Loucy (cell line): ENCODE measurements around the gene FSTL1.

Experiments used
- H2AFZ ChIP-seq: fragments of 200-600 bp; sonication (generic); 2 replicates; pipeline ENCODE4 v1.6.0; 2016; ENCODE audit warnings: antibody characterized with exemption, mild to moderate bottlenecking, low read length, moderate library complexity
- H3F3A ChIP-seq: fragments of 200-600 bp; 2 replicates; pipeline ENCODE4 v1.6.0; 2016; ENCODE audit warnings: antibody characterized with exemption, low read depth, mild to moderate bottlenecking
- H3K27me3 ChIP-seq: fragments of 200-600 bp; sonication (generic); 2 replicates; pipeline ENCODE4 v1.6.1; 2014; ENCODE audit warnings: low read length, mild to moderate bottlenecking; ENCODE audit not compliant: insufficient read depth, poor library complexity, severe bottlenecking
- H3K36me3 ChIP-seq: fragments of 200-600 bp; sonication (generic); 2 replicates; pipeline ENCODE4 v1.6.1; 2016; ENCODE audit warnings: low read length; ENCODE audit not compliant: insufficient read depth
- H3K4me1 ChIP-seq: fragments of 200-600 bp; sonication (generic); 2 replicates; pipeline ENCODE4 v1.5.1; 2014; ENCODE audit warnings: low read length, mild to moderate bottlenecking; ENCODE audit not compliant: insufficient read depth, poor library complexity, severe bottlenecking
- H3K4me2 ChIP-seq: fragments of 200-600 bp; sonication (generic); 2 replicates; pipeline ENCODE4 v1.6.0; 2014; ENCODE audit warnings: antibody characterized with exemption, low read length, low read depth, mild to moderate bottlenecking; ENCODE audit not compliant: poor library complexity, severe bottlenecking
- H3K4me3 ChIP-seq: fragments of 200-600 bp; sonication (generic); 2 replicates; pipeline ENCODE4 v1.5.1; 2014; ENCODE audit warnings: low read length, mild to moderate bottlenecking, mixed read lengths; ENCODE audit not compliant: poor library complexity, severe bottlenecking
- H3K79me2 ChIP-seq: fragments of 200-600 bp; sonication (generic); 2 replicates; pipeline ENCODE4 v1.6.1; 2014; ENCODE audit warnings: low read length; ENCODE audit not compliant: insufficient read depth
- H3K9ac ChIP-seq: fragments of 200-600 bp; sonication (generic); 2 replicates; pipeline ENCODE4 v1.6.0; 2014; ENCODE audit warnings: mild to moderate bottlenecking, low read depth, low read length, moderate library complexity; ENCODE audit not compliant: poor library complexity, severe bottlenecking
- H3K9me2 ChIP-seq: fragments of 200-600 bp; sonication (generic); replicated peaks from 2 replicates; pipeline ENCODE4 v1.6.1; 2016; ENCODE audit warnings: low read depth, low read length, mixed read lengths
- H3K9me3 ChIP-seq: fragments of 200-600 bp; sonication (generic); 2 replicates; pipeline ENCODE4 v1.6.1; 2014; ENCODE audit warnings: mild to moderate bottlenecking, antibody characterized with exemption, low read length, low read depth; ENCODE audit not compliant: insufficient read depth
- H4K20me1 ChIP-seq: fragments of 200-600 bp; sonication (generic); 2 replicates; pipeline ENCODE4 v1.6.0; 2014; ENCODE audit warnings: antibody characterized with exemption, low read length, mild to moderate bottlenecking; ENCODE audit not compliant: insufficient read depth, poor library complexity, severe bottlenecking
- EZH2phosphoT487 ChIP-seq: fragments of 200-600 bp; IDR thresholded peaks from 2 replicates; pipeline ENCODE4 v1.6.1; 2018; ENCODE audit warnings: antibody characterized with exemption, mild to moderate bottlenecking, moderate library complexity, borderline replicate concordance
- TF ChIP-seq, protein P1 (sequence below): fragments of 200-600 bp; sonication (generic); conservative IDR thresholded peaks from 2 replicates; pipeline ENCODE4 v1.5.1; 2014; ENCODE audit warnings: mild to moderate bottlenecking, antibody characterized with exemption, low read length

Gene FSTL1

GRCh38 chr3:120462409-120462959 lies 11.7 kb upstream of the FSTL1 start:
- Histone ChIP-seq H4K20me1 (no peaks in the 10 kb centered on the region), H3K9ac (no peak overlapping the region), H3K4me2 (peak overlapping the region; percentile 39), H3K9me3 (no peaks in the 10 kb centered on the region), H2AFZ (peak overlapping the region; percentile 57; the same call in 1 of the 2 replicates), H3K9me2 (no peaks in the 10 kb centered on the region), H3K36me3 (no peaks in the 10 kb centered on the region), H3K27me3 (no peaks in the 10 kb centered on the region), H3K79me2 (no peaks in the 10 kb centered on the region), H3K4me1 (peaks cover 32% of the 10 kb centered on the region), H3F3A (no peaks in the 10 kb centered on the region), H3K4me3 (no peak overlapping the region)
- TF ChIP-seq, protein P1, sequence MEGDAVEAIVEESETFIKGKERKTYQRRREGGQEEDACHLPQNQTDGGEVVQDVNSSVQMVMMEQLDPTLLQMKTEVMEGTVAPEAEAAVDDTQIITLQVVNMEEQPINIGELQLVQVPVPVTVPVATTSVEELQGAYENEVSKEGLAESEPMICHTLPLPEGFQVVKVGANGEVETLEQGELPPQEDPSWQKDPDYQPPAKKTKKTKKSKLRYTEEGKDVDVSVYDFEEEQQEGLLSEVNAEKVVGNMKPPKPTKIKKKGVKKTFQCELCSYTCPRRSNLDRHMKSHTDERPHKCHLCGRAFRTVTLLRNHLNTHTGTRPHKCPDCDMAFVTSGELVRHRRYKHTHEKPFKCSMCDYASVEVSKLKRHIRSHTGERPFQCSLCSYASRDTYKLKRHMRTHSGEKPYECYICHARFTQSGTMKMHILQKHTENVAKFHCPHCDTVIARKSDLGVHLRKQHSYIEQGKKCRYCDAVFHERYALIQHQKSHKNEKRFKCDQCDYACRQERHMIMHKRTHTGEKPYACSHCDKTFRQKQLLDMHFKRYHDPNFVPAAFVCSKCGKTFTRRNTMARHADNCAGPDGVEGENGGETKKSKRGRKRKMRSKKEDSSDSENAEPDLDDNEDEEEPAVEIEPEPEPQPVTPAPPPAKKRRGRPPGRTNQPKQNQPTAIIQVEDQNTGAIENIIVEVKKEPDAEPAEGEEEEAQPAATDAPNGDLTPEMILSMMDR: no peak
- TF ChIP-seq EZH2phosphoT487: no peak

- Histone ChIP-seq H4K20me1 (no peaks in the 10 kb centered on the region), H3K9ac (no peak overlapping the region), H2AFZ (peak overlapping the region; percentile 57), H3K79me2 (no peaks in the 10 kb centered on the region), H3F3A (no peaks in the 10 kb centered on the region), H3K9me2 (no peaks in the 10 kb centered on the region), H3K4me2 (peak overlapping the region; percentile 39), H3K9me3 (no peaks in the 10 kb centered on the region), H3K4me1 (peaks cover 32% of the 10 kb centered on the region), H3K27me3 (no peaks in the 10 kb centered on the region), H3K36me3 (no peaks in the 10 kb centered on the region), H3K4me3 (peak overlapping the region; percentile 3)
- TF ChIP-seq EZH2phosphoT487: no peak
- TF ChIP-seq, protein P1: no peak; the same call in 1 of the 2 replicates
These were observed 10.6 kb upstream of the FSTL1 start for GRCh38 chr3:120461416-120461815.

GRCh38 chr3:120460862-120461261 lies 10.1 kb upstream of the FSTL1 start:
- H2AFZ ChIP-seq: peak overlapping the region; percentile 57; the same call in 1 of the 2 replicates
- H3K9ac ChIP-seq: no peak overlapping the region
- no peak overlapping the region for H3K4me3 ChIP-seq
- no peak for TF ChIP-seq EZH2phosphoT487
- TF ChIP-seq, protein P1: no peak
- no peaks in the 10 kb centered on the region for H3K9me2 ChIP-seq
- no peaks in the 10 kb centered on the region for H4K20me1 ChIP-seq
- peaks cover 32% of the 10 kb centered on the region for H3K4me1 ChIP-seq
- H3K79me2 ChIP-seq: no peaks in the 10 kb centered on the region
- H3K27me3 ChIP-seq: no peaks in the 10 kb centered on the region
- no peaks in the 10 kb centered on the region for H3K9me3 ChIP-seq
- H3K4me2 ChIP-seq: peak overlapping the region; percentile 39
- no peaks in the 10 kb centered on the region for H3K36me3 ChIP-seq
- H3F3A ChIP-seq: no peaks in the 10 kb centered on the region
